Measurements from ENCODE around the gene TGIF2LX.
"Not testable (repeated sequence)": the region's sequence is repeated elsewhere in the genome, so short reads cannot be mapped to it uniquely, and the experiment has no call there.

Gene TGIF2LX

DNA sequence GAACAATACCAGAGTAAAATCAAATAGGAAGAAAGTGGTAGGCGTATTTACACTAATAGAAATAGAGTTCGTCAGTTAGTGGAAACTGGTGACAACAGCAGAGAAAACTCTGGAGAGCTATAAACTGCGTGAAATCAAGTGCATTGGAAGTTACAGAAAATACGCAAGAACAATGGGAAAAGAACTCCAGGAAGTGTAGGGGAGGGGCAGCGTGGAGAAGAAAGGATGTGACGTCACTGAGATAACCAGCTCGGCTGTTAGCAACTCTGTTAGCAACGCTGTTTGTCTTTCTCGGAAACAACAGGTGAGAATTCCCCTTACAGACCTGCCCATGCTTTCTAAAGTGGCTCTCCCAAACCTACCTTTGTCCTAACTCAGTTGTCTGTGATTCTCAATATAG is at the start of gene TGIF2LX:
TGIF2LX (plus strand) TSS at position 244 of the 400 bp plus-strand sequence. CDS start 178 bp downstream, outside the sequence.
- DNase-seq = not testable (repeated sequence)

DNA sequence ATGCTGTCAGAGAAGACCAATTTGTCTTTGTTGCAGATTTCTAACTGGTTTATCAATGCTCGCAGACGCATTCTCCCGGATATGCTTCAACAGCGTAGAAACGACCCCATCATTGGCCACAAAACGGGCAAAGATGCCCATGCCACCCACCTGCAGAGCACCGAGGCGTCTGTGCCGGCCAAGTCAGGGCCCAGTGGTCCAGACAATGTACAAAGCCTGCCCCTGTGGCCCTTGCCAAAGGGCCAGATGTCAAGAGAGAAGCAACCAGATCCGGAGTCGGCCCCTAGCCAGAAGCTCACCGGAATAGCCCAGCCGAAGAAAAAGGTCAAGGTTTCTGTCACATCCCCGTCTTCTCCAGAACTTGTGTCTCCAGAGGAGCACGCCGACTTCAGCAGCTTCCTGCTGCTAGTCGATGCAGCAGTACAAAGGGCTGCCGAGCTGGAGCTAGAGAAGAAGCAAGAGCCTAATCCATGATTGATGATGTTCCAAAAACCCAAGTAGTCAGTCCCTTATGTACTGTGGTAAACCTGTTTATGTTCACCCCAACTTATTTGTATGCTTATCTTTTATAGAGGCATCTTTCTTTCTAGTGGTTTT is 728 bp downstream of the TGIF2LX start:
- DNase-seq = not testable (repeated sequence)

DNA sequence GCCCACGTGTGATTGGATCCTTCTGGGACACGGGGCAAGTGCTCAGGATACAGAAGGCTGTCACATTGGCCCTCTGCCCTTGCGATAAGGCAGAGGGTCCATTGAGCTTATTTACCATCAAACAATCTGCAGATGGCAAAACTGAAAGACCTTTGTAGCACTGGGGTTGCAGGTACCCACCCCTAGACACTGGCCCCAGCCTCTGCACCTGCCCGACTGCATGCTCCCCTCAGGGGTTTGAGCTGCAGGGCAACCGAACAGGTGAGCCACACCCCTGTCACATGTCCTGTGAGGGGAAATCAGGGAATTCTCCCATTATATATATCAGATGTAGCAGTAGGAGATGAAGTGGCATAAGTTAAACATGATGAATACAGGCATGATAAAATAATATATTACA is 21.4 kb downstream of the TGIF2LX start:
- DNase-seq = not testable (repeated sequence)

DNA sequence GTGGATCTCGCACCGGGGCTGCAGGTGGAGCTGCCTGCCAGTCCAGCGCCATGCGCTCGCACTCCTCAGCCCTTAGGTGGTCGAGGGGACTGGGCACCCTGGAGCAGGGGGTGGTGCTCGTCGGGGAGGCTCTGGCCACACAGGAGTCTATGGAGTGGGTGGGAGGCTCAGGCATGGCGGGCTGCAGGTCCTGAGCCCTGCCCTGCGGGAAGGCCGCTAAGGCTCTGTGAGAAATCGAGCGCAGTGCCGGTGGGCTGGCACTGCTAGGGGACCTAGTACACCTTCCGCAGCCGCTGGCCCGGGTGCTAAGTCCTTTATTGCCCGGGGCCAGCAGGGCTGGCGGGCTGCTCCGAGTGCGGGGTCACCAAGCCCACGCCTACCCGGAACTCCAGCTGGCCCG is 43.9 kb downstream of the TGIF2LX start:
- DNase-seq = not testable (repeated sequence)

Data from CD4-positive, alpha-beta T cell treated with Interleukin-4 for 4 hours (primary cell).